GM12878 (cell line): Measurements from ENCODE around the gene CENPP. TPM values are rescaled to one million over a fixed set of nuclear protein-coding genes. Genes with fewer than 3 reads are reported as not detected.

ENCODE experiments used
- ATAC-seq: fragments of 200-7000 bp; cut with Tn5 transposase; 3 replicates; pipeline ENCODE4 v1.9.1; 2020; ENCODE audit warnings: mild to moderate bottlenecking, moderate library complexity
- BruUV-seq: library from RNA; stranded (reverse); fragments of 400-500 nt; replicated peaks from 2 replicates; lab custom pipeline; 2021; lab: Mats Ljungman, UMichigan
- CTCF ChIA-PET: fragments of 300-600 bp; sonication (Branson Sonifier 250); formaldehyde crosslinking; extraction: SDS; loops from one replicate; lab custom pipeline; 2021; ENCODE audit warnings: inconsistent platforms; lab: Yijun Ruan, JAX
- POLR2A ChIA-PET: fragments of 350-600 bp; formaldehyde crosslinking; extraction: SDS; loops from one replicate; lab custom pipeline; 2021; ENCODE audit warnings: inconsistent platforms; lab: Charles Lee
- RAD21 ChIA-PET: fragments of 300-600 bp; sonication (Branson Sonifier 250); formaldehyde crosslinking; loops from one replicate; lab custom pipeline; 2023; ENCODE audit warnings: antibody characterized with exemption; ENCODE audit not compliant: unreplicated experiment; lab: Charles Lee
- SMC1A ChIA-PET: fragments of 300-600 bp; sonication (Branson Sonifier 250); formaldehyde crosslinking; loops from one replicate; lab custom pipeline; 2023; ENCODE audit not compliant: unreplicated experiment, uncharacterized antibody; lab: Charles Lee
- DNase-seq: peaks from one replicate; pipeline ENCODE4 v3.0.0-alpha.2; 2011; ENCODE audit warnings: low read depth, low spot score
- FAIRE-seq: peaks from 3 replicates; lab custom pipeline; 2011; peaks lifted over from hg19 to GRCh38; lab: Jason Lieb, UNC
- H2AFZ ChIP-seq: 2 replicates; pipeline ENCODE4 v1.6.0; 2011; ENCODE audit warnings: low read depth, low read length, control low read depth; ENCODE audit not compliant: control insufficient read depth
- H3K27ac ChIP-seq: 2 replicates; pipeline ENCODE4 v1.5.1; 2011; ENCODE audit warnings: control low read depth; ENCODE audit not compliant: control insufficient read depth, insufficient read depth
- H3K27me3 ChIP-seq, 2 experiments: replicated peaks in 1 of 2; 2 replicates each; pipeline versions ENCODE4 v1.6.0 to v1.6.1; 2011; ENCODE audit warnings: low read length in 1 of 2; ENCODE audit not compliant: control insufficient read depth in 2 of 2, insufficient read depth in 2 of 2
- H3K36me3 ChIP-seq, 2 experiments: 2 replicates each; pipeline ENCODE4 v1.5.1; 2011; ENCODE audit warnings: low read length in 1 of 2; ENCODE audit not compliant: control insufficient read depth in 2 of 2, insufficient read depth in 2 of 2
- H3K4me1 ChIP-seq: 2 replicates; pipeline ENCODE4 v1.6.1; 2011; ENCODE audit warnings: mild to moderate bottlenecking, low read length, moderate library complexity, mixed read lengths; ENCODE audit not compliant: control insufficient read depth, insufficient read depth
- H3K4me2 ChIP-seq: 2 replicates; pipeline ENCODE4 v1.6.0; 2011; ENCODE audit warnings: control low read depth; ENCODE audit not compliant: control insufficient read depth, insufficient read depth
- H3K4me3 ChIP-seq: fragments of 200-600 bp; sonication (generic); 2 replicates; pipeline ENCODE4 v1.5.1; 2016
- H3K79me2 ChIP-seq: 2 replicates; pipeline ENCODE4 v1.6.0; 2011; ENCODE audit warnings: low read length; ENCODE audit not compliant: control insufficient read depth, insufficient read depth
- H3K9ac ChIP-seq: 2 replicates; pipeline ENCODE4 v1.8.0; 2011; ENCODE audit warnings: low read length, control low read depth, mixed read lengths; ENCODE audit not compliant: control insufficient read depth, insufficient read depth
- H3K9me3 ChIP-seq: replicated peaks from 3 replicates; pipeline ENCODE4 v1.5.1; 2011; ENCODE audit warnings: mild to moderate bottlenecking, low read length; ENCODE audit not compliant: control insufficient read depth, insufficient read depth
- H4K20me1 ChIP-seq: 2 replicates; pipeline ENCODE4 v1.6.0; 2011; ENCODE audit not compliant: control insufficient read depth, insufficient read depth
- CBX3 ChIP-seq: fragments of 200-600 bp; sonication (generic); IDR thresholded peaks from 2 replicates; pipeline ENCODE4 v1.6.1; 2016; ENCODE audit warnings: low read depth, borderline replicate concordance
- CTCF ChIP-seq, 3 experiments: IDR thresholded peaks in 2 of 3; conservative IDR thresholded peaks in 1 of 3; 2 replicates each; pipeline ENCODE4 v1.5.1; 2011; ENCODE audit warnings: low read depth in 3 of 3, low read length in 3 of 3, mild to moderate bottlenecking in 3 of 3, control low read depth in 2 of 3, moderate library complexity in 2 of 3, inconsistent platforms in 1 of 3, mixed read lengths in 1 of 3; ENCODE audit not compliant: control insufficient read depth in 2 of 3, insufficient read depth in 1 of 3; ENCODE audit errors: extremely low read depth in 1 of 3
- ELK1 ChIP-seq: IDR thresholded peaks from 2 replicates; pipeline ENCODE4 v1.6.1; 2012; ENCODE audit warnings: low read depth, low read length, improper control_type of control experiment
- FOS ChIP-seq: IDR thresholded peaks from 3 replicates; pipeline ENCODE4 v1.6.1; 2011; ENCODE audit warnings: borderline replicate concordance; ENCODE audit not compliant: insufficient read length; ENCODE audit errors: extremely low read depth
- MAX ChIP-seq: IDR thresholded peaks from 2 replicates; pipeline ENCODE4 v1.6.1; 2012; ENCODE audit warnings: low read depth, low read length, improper control_type of control experiment
- MXI1 ChIP-seq: fragments of 150-350 bp; IDR thresholded peaks from 2 replicates; pipeline ENCODE4 v1.6.1; 2011; ENCODE audit warnings: low read depth, mild to moderate bottlenecking, inconsistent platforms, low read length, improper control_type of control experiment
- NFIC ChIP-seq: IDR thresholded peaks from 2 replicates; pipeline ENCODE4 v1.6.1; 2012; ENCODE audit warnings: low read depth, mild to moderate bottlenecking, inconsistent platforms, low read length, moderate library complexity
- NRF1 ChIP-seq: conservative IDR thresholded peaks from 2 replicates; pipeline ENCODE4 v1.6.1; 2011; ENCODE audit warnings: mild to moderate bottlenecking, low read depth, low read length, improper control_type of control experiment
- PAX8 ChIP-seq: fragments of 450-650 bp; IDR thresholded peaks from 2 replicates; pipeline ENCODE4 v1.6.1; 2017; ENCODE audit warnings: mild to moderate bottlenecking, moderate library complexity
- RELA ChIP-seq: fragments of 450-650 bp; IDR thresholded peaks from 2 replicates; pipeline ENCODE4 v1.8.0; 2014; ENCODE audit warnings: borderline replicate concordance; ENCODE audit not compliant: partially characterized antibody
- SPI1 ChIP-seq: IDR thresholded peaks from 2 replicates; pipeline ENCODE4 v1.6.1; 2011; ENCODE audit warnings: low read depth, mild to moderate bottlenecking, low read length, moderate library complexity, borderline replicate concordance; ENCODE audit not compliant: insufficient read depth
- SREBF2 ChIP-seq: IDR thresholded peaks from 2 replicates; pipeline ENCODE4 v1.6.1; 2012; ENCODE audit warnings: mild to moderate bottlenecking, low read length
- ZNF592 ChIP-seq: fragments of 450-650 bp; IDR thresholded peaks from 2 replicates; pipeline ENCODE4 v1.6.1; 2017; ENCODE audit warnings: mild to moderate bottlenecking, moderate library complexity
- WGBS: methylation state at CpG from one replicate; pipeline ENCODE4 v1.1.6; 2016; ENCODE audit warnings: low lambda C conversion rate; ENCODE audit not compliant: insufficient replicate concordance, insufficient coverage; ENCODE audit errors: missing lambda C conversion rate; 5-methylcytosine and 5-hydroxymethylcytosine counted together
- in situ Hi-C: fragments of 300-500 bp; cut with MboI; formaldehyde crosslinking; loops from 9 replicates; pipeline ENCODE4 v1.14.3; 2018; ENCODE audit warnings: mixed read lengths
- intact Hi-C: fragments of 100-400 bp; cut with micrococcal nuclease; formaldehyde crosslinking; loops from one replicate; pipeline ENCODE4 v1.14.2; 2022; ENCODE audit not compliant: unreplicated experiment
- polyA plus RNA-seq, 11 experiments: library from polyadenylated mRNA; depleted of rRNA in 4 of 11; unstranded in 6 of 11; stranded (reverse) in 5 of 11; fragments of >200 nt; fragmentation: Nextera tagmentation in 4 of 11; fragmentation: Illumina TruSeq in 1 of 11; extraction: Ambion mirVana in 4 of 11; extraction: Trizol in 1 of 11; gene quantifications; 1 replicate in 1 of 11; 2 replicates in 10 of 11; pipeline versions ENCODE4 v1.2.1 to v1.2.3, GENCODE V29; 2011 to 2016; ENCODE audit warnings: inconsistent platforms in 2 of 11, missing spikeins in 2 of 11, low read depth in 1 of 11
- total RNA-seq, 4 experiments: library from RNA; depleted of rRNA in 3 of 4; stranded (reverse); fragments of >200 nt in 3 of 4; fragmentation: Illumina TruSeq in 1 of 4; extraction: Trizol in 1 of 4; gene quantifications; 2 replicates each; pipeline versions ENCODE4 v1.2.1 to v1.2.3, GENCODE V29; 2013 to 2021

The CENPP gene
- total and polyA plus RNA-seq, 10 of the 15 experiments (the other 5 are each of a cell fraction or from before 2014, with no cell fraction given) = 9.4 to 31.4 (median 19.8) TPM

- TF ChIP-seq ZNF592 (no peak), FOS (no peak), CBX3 (no peak)
Observed at GRCh38 chr9:92562461-92562967, 236.8 kb downstream of the CENPP start (continued).

DNA sequence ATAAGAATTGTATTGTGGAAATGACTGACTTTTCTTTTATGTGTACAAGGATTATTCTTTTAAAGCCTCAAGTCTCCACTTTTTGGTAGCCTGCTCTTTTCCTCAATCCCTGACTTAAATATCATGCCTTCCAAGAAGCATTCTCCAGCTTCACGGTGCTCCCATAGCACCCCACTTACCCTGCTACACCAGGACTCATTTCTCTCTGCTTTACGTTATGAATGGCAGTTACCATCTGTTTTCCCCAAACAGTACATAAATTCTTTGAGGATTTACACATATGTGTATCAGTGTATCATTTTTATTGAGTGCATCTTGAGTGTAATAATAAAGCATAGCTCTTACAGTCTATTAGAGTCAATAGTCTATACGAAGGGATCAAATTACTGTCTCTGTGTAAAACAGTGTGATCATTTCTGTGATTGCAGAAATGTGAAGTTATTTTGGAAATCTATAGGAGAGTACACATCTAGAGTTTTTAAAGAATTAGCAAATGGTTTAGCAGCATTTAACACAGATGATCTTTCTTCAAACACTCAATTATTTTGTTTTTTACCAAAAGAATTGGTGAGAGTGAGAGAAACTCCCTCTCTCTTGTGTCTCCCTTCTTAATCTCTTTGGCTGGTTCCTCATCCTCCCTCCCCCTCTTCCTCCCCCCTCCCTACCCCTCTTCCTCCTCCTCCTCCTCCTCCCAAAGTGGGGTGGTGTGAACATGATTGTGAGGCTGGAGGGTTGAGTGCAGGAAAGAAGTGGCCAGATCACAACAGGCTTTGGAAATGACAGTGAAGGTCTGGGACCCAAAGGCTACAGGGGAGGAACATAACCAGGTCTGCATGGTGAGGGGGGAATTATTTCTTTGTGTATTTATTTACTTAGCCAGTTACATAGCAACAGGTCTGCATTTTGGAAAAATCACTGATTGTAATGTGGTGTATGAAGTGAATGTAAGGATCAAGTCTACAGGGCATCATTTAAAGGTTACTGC is 237.7 kb downstream of the CENPP start:
- Histone ChIP-seq H3K79me2 (no peaks in the 10 kb centered on the region), H3K4me2 (no peak overlapping the region), H3K9me3 (no peaks in the 10 kb centered on the region; the same call in 2 of the 3 replicates), H3K27ac (no peak overlapping the region), H3K36me3 (no peaks in the 10 kb centered on the region), H3K4me1 (no peaks in the 10 kb centered on the region), H3K27me3 (no peaks in the 10 kb centered on the region), H4K20me1 (no peaks in the 10 kb centered on the region), H3K9ac (no peak overlapping the region), H2AFZ (no peak overlapping the region), H3K4me3 (no peak overlapping the region)
- in situ Hi-C loops = no loop called here
- ChIA-PET SMC1A (no interaction called here), POLR2A (no interaction called here), RAD21 (no interaction called here), CTCF (no interaction called here)
- intact Hi-C loops = no loop called here
- DNase-seq = no peak
- ATAC-seq = no peak
- no peak for FAIRE-seq
- WGBS = 97% methylated on average over 3 of the region's 3 CpGs
- no TSS peak for BruUV-seq
- TF ChIP-seq RELA (no peak), NFIC (no peak), ELK1 (no peak), SREBF2 (no peak), MAX (no peak), SPI1 (no peak), PAX8 (no peak), MXI1 (no peak), NRF1 (no peak), CTCF (IDR thresholded peaks at IDR 0.05 in 2 of 3, conservative IDR thresholded peaks at IDR 0.05 in 1 of 3; ENCODE audit: control insufficient read depth in 2 of 3, extremely low read depth in 1 of 3, insufficient read depth in 1 of 3, low read depth in 3 of 3, low read length in 3 of 3) (no peak)
